Activated CD8-positive, alpha-beta memory T cell treated with anti-CD3 and anti-CD28 coated beads for 48 hours (primary cell): ENCODE results near the gene CEBPG.

Experiments used
- DNase-seq, 3 experiments: peaks; one replicate each; pipeline ENCODE4 v3.0.0-alpha.2; 2020; ENCODE audit warnings: low read depth in 2 of 3, low spot score in 2 of 3

CEBPG gene

GRCh38 chr19:33394723-33395560, 21.4 kb downstream of the CEBPG start:
- no peak for DNase-seq

- DNase-seq = no peak
Observed at GRCh38 chr19:33395561-33396550, 22.3 kb downstream of the CEBPG start.

DNA sequence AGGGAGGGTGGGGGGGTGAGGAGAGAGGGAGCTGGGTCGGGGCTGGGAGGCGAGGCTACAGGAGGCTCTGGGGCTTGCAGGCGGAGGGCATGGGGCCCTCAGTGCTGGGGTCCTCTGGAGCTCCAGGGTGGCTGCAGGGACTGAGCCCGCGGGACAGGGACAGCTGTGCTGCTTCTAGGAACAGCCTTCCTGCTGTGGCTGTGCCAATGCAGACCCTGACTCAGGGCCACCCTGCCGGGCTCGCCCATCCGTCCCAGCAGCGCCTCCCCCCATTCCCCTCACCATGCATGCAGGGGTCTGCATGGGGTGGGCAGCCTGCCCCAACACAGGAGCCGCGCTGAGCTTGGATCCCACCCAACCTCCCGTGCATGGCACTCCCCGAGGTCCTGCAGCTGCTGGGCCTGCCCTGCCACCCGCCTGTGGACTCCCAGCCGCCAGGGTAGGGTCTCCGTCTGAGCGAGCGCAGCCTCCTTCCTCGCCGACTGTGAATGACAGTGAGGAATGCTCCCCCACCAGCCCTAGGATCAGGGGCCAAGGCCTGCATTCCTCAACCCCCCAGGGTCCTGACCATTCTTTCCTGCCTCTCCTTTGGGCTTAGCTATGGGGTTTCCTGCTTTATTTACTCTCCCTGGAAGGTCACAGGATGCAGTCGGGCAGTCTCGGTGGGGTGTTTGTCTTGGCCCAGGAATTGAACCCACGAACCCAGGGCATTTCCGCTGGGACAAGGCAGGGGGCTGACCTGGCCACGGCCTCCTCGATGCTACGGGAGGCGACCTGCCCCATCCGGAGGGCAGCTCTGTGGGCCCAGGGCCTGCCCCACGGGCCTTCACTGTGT, 23.4 kb downstream of the CEBPG start:
- DNase-seq = no peak

DNA sequence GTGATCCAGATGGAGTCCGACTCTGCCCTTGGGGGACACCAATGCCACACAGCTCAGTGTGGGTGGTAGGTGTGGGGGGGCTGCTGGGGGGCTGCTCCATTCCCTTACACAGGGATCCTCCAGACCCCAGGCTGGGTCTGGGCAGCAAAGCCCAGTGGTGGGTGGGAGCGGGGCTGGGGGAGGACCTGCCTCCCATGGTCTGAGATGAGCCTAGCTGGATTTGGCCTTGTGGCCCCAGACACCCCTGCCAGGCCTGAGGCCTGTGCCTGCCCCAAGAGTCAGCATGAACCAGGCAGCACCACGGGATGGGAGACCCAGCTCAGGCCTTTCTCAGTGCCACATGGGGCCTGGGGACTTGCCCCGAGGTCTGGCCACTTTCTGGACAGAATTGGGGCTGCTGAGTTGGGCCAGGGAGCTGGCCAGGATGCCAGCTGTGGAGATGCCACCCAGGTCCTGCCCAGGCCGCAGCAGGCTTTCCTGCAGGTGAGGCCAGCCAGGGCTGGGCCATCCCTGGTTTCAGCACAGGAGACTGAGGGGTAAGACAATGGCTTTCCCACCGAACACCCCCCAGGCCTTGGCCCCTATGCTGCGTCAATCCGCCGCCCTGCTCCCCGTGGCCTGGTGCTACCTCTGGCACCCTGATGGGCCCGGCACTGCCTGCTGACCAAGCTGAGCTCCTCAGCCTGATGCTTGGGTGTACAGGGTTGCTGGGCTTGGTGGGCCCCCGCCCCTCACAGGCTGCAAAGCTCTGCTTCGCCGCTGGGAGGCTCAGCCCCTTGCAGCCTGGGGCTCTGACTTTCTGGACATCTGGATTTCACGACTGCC, 24.2 kb downstream of the CEBPG start:
- DNase-seq = no peak

DNA sequence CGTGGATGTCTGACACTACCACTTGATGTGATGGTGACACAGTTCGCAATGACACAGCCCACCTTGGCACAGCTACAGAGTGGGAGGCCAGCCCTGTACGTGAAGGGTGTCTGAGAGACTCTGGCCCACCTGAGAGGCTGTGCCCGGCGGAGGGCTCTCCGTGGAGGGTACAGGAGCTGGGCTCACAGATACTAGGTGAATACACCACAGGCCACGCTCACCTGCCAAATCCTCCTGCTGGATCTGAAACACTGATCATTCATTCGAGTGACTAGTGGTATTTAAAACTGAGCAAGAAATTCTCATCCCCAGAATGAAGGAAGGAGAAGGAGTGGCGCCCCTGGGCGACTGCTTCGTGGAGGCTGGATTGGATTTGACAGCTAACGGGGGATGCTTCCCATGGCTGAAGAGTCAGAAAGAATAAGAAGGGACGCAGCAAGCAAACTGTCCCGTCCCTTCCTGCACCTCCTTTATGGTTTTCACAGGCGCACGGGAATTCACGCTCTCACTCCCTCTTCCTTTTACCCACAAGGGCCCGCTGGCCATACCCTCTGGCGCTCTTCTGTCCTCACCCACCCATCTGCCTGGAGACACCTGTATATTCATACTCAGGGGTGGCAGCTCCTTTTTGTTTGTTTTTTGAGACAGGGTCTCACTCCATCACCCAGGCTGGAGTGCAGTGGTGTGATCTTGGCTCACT, 25.0 kb downstream of the CEBPG start:
- DNase-seq = no peak

DNA sequence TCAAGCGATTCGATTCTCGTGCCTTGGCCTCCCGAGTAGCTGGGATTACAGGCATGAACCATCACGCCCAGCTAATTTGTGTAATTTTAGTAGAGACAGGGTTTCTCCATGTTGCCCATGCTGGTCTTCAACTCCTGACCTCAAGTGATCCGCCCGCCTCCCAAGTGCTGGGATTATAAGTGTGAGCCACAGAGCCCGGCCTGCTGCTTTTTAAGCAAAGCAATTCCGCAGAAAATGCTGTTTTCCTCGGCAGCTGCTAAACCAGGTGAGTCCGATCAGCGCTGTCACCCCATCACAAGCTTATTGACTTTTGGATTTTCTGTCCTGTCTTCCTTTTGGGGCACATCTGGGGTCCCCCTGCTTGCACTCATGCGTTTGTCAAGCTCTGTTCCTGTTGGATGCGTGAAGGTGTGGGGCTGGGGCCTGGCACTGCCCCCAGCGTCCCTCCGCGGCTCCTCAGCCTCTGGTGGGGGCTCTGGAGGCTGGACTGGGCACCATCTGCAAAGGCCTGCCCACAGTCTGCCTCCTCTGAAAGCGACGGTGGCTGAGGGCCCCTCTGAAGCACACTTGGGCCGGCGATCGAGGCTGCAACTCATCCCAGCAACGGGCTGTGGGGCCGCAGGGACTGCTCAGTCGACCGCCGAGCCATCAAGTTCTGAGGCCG, 25.7 kb downstream of the CEBPG start:
- no peak for DNase-seq

- no peak for DNase-seq
Observed at GRCh38 chr19:33399745-33400681, 26.5 kb downstream of the CEBPG start.

- DNase-seq = no peak
Observed at GRCh38 chr19:33400856-33401682, 27.6 kb downstream of the CEBPG start.

DNA sequence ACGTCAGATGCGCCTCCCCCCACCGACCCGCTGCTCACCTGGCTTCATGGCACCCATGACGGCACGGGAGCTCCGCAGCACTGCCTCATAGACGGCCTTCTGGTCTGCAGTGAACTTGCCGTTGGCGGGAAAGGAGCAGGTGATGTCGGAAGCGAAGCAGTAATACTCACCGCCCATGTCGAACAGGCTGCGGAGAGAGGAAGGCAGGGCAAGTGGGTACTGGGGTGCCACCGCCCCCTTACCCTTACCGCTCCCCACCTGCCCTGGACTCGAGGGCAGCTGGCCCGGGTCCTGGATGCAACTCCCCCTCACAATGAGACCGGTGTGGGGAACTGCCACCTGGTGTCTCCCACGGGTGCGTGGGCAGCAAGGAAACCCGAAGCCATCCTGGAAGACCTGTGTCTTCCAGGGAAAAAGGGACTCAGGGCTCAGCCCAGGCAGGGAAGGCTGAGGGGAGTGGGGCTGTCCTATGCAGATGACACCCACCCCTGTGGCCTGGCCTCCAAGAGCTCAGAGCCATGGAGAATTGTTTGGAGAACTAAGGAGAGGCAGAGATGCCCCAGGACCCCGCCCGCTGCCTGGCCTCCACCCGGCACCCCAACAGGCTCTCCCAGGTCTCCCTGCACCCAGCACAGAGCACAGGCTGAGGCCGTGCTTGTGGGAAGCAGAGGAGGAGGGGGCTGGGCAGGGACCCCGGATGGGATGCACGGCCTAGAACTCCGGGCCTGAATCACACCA, 28.3 kb downstream of the CEBPG start:
- no peak for DNase-seq

GRCh38 chr19:33402421-33403220, 29.1 kb downstream of the CEBPG start:
- no peak for DNase-seq

- no peak for DNase-seq
Observed at GRCh38 chr19:33403221-33403972, 29.9 kb downstream of the CEBPG start.

GRCh38 chr19:33403973-33404304, 30.4 kb downstream of the CEBPG start:
- no peak for DNase-seq

DNA sequence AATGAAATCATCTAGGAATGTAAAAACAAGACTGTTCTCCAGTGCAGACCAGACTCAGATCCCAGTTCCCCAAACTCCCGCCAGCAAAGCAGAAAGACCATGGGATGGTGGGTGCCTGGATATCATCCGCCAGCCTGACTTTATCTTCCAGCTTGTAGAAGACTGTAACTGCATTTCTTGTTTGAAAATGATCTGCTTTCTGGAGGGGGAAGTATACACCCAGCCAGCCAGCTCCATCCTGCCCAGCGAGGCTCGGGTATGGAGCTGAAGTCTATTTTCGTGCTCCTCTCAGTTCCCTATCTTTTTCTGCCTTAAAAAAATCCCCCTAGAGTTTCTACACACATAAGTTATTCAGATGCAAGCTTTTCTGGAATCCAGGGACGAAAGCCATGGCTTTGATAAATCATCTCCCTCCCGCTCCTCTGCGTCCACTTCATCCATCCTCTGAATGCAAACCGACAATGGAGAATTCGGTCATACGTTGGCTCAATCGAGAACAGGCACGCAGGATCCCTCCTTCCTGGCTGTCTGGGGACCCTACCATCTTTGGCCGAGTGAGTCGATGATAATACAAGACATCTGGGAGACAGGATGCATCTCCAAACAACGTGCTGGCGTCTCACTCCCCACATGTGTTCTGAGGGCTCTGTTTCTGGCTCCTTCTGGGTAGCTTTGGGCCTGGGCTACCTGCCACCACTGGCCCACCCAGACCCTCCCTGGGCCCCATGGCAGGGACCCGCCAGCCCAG, 31.2 kb downstream of the CEBPG start:
- no peak for DNase-seq

- no peak for DNase-seq
Observed at GRCh38 chr19:33405254-33405552, 31.7 kb downstream of the CEBPG start.
